Neural cell (in vitro differentiated cells): ENCODE results near the gene TEX2.

ENCODE experiments used
- EP300 ChIP-seq: fragments of 450-650 bp; conservative IDR thresholded peaks from 2 replicates; pipeline ENCODE4 v1.6.1; 2014; ENCODE audit warnings: antibody characterized with exemption, mild to moderate bottlenecking, moderate library complexity; ENCODE audit not compliant: poor library complexity, severe bottlenecking
- EZH2 ChIP-seq: fragments of 200-600, 300-800 bp; shearing (Covaris generic), sonication (generic); IDR thresholded peaks from 2 replicates; pipeline ENCODE4 v1.6.1; 2014; ENCODE audit warnings: antibody characterized with exemption, low read length, borderline replicate concordance, mild to moderate bottlenecking; ENCODE audit not compliant: insufficient read depth, poor library complexity, severe bottlenecking
- MXI1 ChIP-seq: fragments of 450-650 bp; conservative IDR thresholded peaks from 2 replicates; pipeline ENCODE4 v1.6.1; 2014; ENCODE audit warnings: antibody characterized with exemption, mild to moderate bottlenecking; ENCODE audit not compliant: poor library complexity, severe bottlenecking
- RAD21 ChIP-seq: fragments of 450-650 bp; conservative IDR thresholded peaks from 2 replicates; pipeline ENCODE4 v1.6.1; 2014; ENCODE audit warnings: antibody characterized with exemption, mild to moderate bottlenecking, moderate library complexity
- REST ChIP-seq: IDR thresholded peaks from 2 replicates; pipeline ENCODE4 v1.6.1; 2012; ENCODE audit warnings: borderline replicate concordance
- SMC3 ChIP-seq: fragments of 450-650 bp; conservative IDR thresholded peaks from 2 replicates; pipeline ENCODE4 v1.6.1; 2014; ENCODE audit warnings: antibody characterized with exemption, mild to moderate bottlenecking, moderate library complexity; ENCODE audit not compliant: poor library complexity
- TF ChIP-seq, protein P1 (sequence below): fragments of 450-650 bp; IDR thresholded peaks from 2 replicates; pipeline ENCODE4 v1.5.1; 2014; ENCODE audit warnings: antibody characterized with exemption, mild to moderate bottlenecking, moderate library complexity; ENCODE audit not compliant: poor library complexity, severe bottlenecking

- TF ChIP-seq, protein P1, sequence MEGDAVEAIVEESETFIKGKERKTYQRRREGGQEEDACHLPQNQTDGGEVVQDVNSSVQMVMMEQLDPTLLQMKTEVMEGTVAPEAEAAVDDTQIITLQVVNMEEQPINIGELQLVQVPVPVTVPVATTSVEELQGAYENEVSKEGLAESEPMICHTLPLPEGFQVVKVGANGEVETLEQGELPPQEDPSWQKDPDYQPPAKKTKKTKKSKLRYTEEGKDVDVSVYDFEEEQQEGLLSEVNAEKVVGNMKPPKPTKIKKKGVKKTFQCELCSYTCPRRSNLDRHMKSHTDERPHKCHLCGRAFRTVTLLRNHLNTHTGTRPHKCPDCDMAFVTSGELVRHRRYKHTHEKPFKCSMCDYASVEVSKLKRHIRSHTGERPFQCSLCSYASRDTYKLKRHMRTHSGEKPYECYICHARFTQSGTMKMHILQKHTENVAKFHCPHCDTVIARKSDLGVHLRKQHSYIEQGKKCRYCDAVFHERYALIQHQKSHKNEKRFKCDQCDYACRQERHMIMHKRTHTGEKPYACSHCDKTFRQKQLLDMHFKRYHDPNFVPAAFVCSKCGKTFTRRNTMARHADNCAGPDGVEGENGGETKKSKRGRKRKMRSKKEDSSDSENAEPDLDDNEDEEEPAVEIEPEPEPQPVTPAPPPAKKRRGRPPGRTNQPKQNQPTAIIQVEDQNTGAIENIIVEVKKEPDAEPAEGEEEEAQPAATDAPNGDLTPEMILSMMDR: no peak
- TF ChIP-seq RAD21: no peak
- TF ChIP-seq SMC3: no peak
- no peak for TF ChIP-seq REST
- no peak for TF ChIP-seq EP300
- TF ChIP-seq EZH2: no peak
- TF ChIP-seq MXI1: no peak
These were observed 72.6 kb downstream of the TEX2 start for GRCh38 chr17:64190472-64190871.
